OCI-LY1 (cell line): ENCODE data around the gene NCAPH2.

ENCODE experiments used
- EZH2 ChIP-seq: fragments of 200-600 bp; sonication (generic), shearing (Covaris generic); IDR thresholded peaks from 2 replicates; pipeline ENCODE4 v1.8.0; 2017; ENCODE audit warnings: borderline replicate concordance, mixed run types, mild to moderate bottlenecking, antibody characterized with exemption, low read length, moderate library complexity, mixed read lengths
- TF ChIP-seq, protein P1 (sequence below): fragments of 200-600 bp; sonication (generic), shearing (Covaris generic); IDR thresholded peaks from 2 replicates; pipeline ENCODE4 v1.5.1; 2017; ENCODE audit warnings: mild to moderate bottlenecking, antibody characterized with exemption, low read length, moderate library complexity, mixed read lengths

DNA sequence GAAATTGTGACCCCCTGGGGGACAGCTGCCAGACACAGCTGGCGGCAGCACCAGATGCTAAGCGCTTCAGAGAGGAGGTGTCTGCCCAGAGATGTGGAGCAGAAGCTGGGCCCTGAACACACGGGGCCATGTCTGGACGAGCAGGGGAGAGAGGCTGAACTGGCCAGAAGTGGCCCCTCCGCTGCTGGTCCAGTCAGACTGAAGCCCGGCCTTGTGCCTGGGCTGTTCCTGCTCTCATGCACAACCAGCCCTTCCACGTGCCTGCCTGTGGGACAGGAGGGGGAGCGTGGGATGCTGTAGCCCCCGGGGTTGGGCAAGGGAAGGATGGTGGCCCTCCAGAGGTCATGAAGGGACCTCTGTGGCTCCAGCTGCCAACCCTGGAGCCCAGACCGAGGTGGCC is 24.9 kb upstream of the NCAPH2 start:
- no peak for TF ChIP-seq EZH2
- TF ChIP-seq, protein P1, sequence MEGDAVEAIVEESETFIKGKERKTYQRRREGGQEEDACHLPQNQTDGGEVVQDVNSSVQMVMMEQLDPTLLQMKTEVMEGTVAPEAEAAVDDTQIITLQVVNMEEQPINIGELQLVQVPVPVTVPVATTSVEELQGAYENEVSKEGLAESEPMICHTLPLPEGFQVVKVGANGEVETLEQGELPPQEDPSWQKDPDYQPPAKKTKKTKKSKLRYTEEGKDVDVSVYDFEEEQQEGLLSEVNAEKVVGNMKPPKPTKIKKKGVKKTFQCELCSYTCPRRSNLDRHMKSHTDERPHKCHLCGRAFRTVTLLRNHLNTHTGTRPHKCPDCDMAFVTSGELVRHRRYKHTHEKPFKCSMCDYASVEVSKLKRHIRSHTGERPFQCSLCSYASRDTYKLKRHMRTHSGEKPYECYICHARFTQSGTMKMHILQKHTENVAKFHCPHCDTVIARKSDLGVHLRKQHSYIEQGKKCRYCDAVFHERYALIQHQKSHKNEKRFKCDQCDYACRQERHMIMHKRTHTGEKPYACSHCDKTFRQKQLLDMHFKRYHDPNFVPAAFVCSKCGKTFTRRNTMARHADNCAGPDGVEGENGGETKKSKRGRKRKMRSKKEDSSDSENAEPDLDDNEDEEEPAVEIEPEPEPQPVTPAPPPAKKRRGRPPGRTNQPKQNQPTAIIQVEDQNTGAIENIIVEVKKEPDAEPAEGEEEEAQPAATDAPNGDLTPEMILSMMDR = no peak
